Liver (tissue), 9 donors: ENCODE measurements around the gene CD80. TPM values are rescaled to one million over a fixed set of nuclear protein-coding genes. Genes with fewer than 3 reads are reported as not detected.

Experiments used
- DNase-seq: peaks from one replicate; pipeline ENCODE4 v3.0.0-alpha.2; 2017; ENCODE audit warnings: low spot score
- H3K27ac ChIP-seq, 2 donors: one replicate each; pipeline ENCODE4 v1.7.0; 2013; ENCODE audit warnings: inconsistent platforms in 2 of 2, low read length in 2 of 2, control low read depth in 1 of 2, low read depth in 1 of 2, mild to moderate bottlenecking in 1 of 2
- H3K27me3 ChIP-seq, 4 donors: one replicate each; pipeline versions ENCODE4 v1.6.1 to v1.7.0; 2013; ENCODE audit warnings: low read length in 3 of 4, inconsistent platforms in 1 of 4, mild to moderate bottlenecking in 1 of 4, moderate library complexity in 1 of 4; ENCODE audit not compliant: control insufficient read depth in 4 of 4, insufficient read depth in 4 of 4
- H3K36me3 ChIP-seq, 4 donors: one replicate each; pipeline versions ENCODE4 v1.6.1 to v1.7.0; 2013; ENCODE audit warnings: low read length in 3 of 4, mild to moderate bottlenecking in 3 of 4, low read depth in 1 of 4, moderate library complexity in 1 of 4; ENCODE audit not compliant: control insufficient read depth in 4 of 4, insufficient read depth in 3 of 4
- H3K4me1 ChIP-seq, 4 donors: one replicate each; pipeline versions ENCODE4 v1.6.1 to v1.7.0; 2013; ENCODE audit warnings: low read length in 3 of 4, mild to moderate bottlenecking in 3 of 4, moderate library complexity in 1 of 4; ENCODE audit not compliant: control insufficient read depth in 4 of 4, insufficient read depth in 4 of 4
- H3K4me3 ChIP-seq, 3 donors: one replicate each; pipeline versions ENCODE4 v1.6.1 to v1.7.0; 2013; ENCODE audit warnings: low read length in 3 of 3, control low read depth in 1 of 3, low read depth in 1 of 3, mild to moderate bottlenecking in 1 of 3
- H3K9ac ChIP-seq, 2 donors: one replicate each; pipeline ENCODE4 v1.7.0; 2013; ENCODE audit warnings: low read length in 2 of 2, mild to moderate bottlenecking in 2 of 2, moderate library complexity in 2 of 2, control low read depth in 1 of 2, low read depth in 1 of 2
- H3K9me3 ChIP-seq, 4 donors: one replicate each; pipeline versions ENCODE4 v1.6.1 to v1.7.0; 2013; ENCODE audit warnings: low read length in 3 of 4; ENCODE audit not compliant: control insufficient read depth in 4 of 4
- ATF3 ChIP-seq: IDR thresholded peaks from 2 replicates; pipeline ENCODE4 v1.6.1; 2016; ENCODE audit warnings: antibody characterized with exemption
- CTCF ChIP-seq: fragments of 150-350 bp; IDR thresholded peaks from 2 replicates; pipeline ENCODE4 v1.5.1; 2017; ENCODE audit warnings: improper control_type of control experiment, low read depth, low read length; ENCODE audit not compliant: missing input control
- EGR1 ChIP-seq, 2 donors: IDR thresholded peaks; 2 replicates each; pipeline ENCODE4 v1.6.1; 2016 to 2018; ENCODE audit warnings: antibody characterized with exemption in 2 of 2, low read depth in 2 of 2
- FOXA1 ChIP-seq: IDR thresholded peaks from 2 replicates; pipeline ENCODE4 v1.6.1; 2016; ENCODE audit warnings: antibody characterized with exemption
- FOXA2 ChIP-seq: IDR thresholded peaks from 2 replicates; pipeline ENCODE4 v1.6.1; 2016; ENCODE audit warnings: antibody characterized with exemption
- GABPA ChIP-seq, 2 donors: IDR thresholded peaks in 1 of 2; conservative IDR thresholded peaks in 1 of 2; 2 replicates each; pipeline ENCODE4 v1.6.1; 2016; ENCODE audit warnings: antibody characterized with exemption in 2 of 2, mild to moderate bottlenecking in 1 of 2, moderate library complexity in 1 of 2
- HNF4A ChIP-seq, 2 donors: conservative IDR thresholded peaks; 2 replicates each; pipeline ENCODE4 v1.6.1; 2016; ENCODE audit warnings: antibody characterized with exemption in 2 of 2, mild to moderate bottlenecking in 2 of 2
- HNF4G ChIP-seq: IDR thresholded peaks from 2 replicates; pipeline ENCODE4 v1.6.1; 2016; ENCODE audit warnings: antibody characterized with exemption
- JUND ChIP-seq, 2 donors: IDR thresholded peaks; 2 replicates each; pipeline ENCODE4 v1.6.1; 2016; ENCODE audit warnings: antibody characterized with exemption in 2 of 2
- MAX ChIP-seq: IDR thresholded peaks from 2 replicates; pipeline ENCODE4 v1.6.1; 2016; ENCODE audit warnings: antibody characterized with exemption
- RAD21 ChIP-seq, 2 donors: IDR thresholded peaks; 2 replicates each; pipeline ENCODE4 v1.6.1; 2016; ENCODE audit warnings: antibody characterized with exemption in 2 of 2, mild to moderate bottlenecking in 2 of 2
- REST ChIP-seq: IDR thresholded peaks from 2 replicates; pipeline ENCODE4 v1.6.1; 2016; ENCODE audit warnings: antibody characterized with exemption, mild to moderate bottlenecking
- SP1 ChIP-seq: IDR thresholded peaks from 2 replicates; pipeline ENCODE4 v1.6.1; 2018; ENCODE audit warnings: antibody characterized with exemption, mild to moderate bottlenecking
- TAF1 ChIP-seq: conservative IDR thresholded peaks from 2 replicates; pipeline ENCODE4 v1.6.1; 2016; ENCODE audit warnings: antibody characterized with exemption, mild to moderate bottlenecking
- ZBTB33 ChIP-seq: IDR thresholded peaks from 2 replicates; pipeline ENCODE4 v1.6.1; 2016; ENCODE audit warnings: antibody characterized with exemption
- WGBS: extraction: QIAGEN DNeasy Blood & Tissue Kit; methylation state at CpG from one replicate; pipeline ENCODE4 v1.1.7; 2013; 5-methylcytosine and 5-hydroxymethylcytosine counted together
- polyA plus RNA-seq, 2 donors: library from polyadenylated mRNA; stranded (reverse) in 1 of 2; unstranded in 1 of 2; fragments of 200-250 nt in 1 of 2; fragments of >200 nt in 1 of 2; fragmentation: Nextera tagmentation in 1 of 2; extraction: Ambion mirVana in 1 of 2; gene quantifications; one replicate each; pipeline versions ENCODE4 v1.2.1 to v1.2.3, GENCODE V29; 2013 to 2015
- total RNA-seq, 2 donors: library from RNA; depleted of rRNA; stranded (reverse); fragments of >200 nt; gene quantifications; one replicate each; pipeline ENCODE4 v1.2.3, GENCODE V29; 2014
- donor health status: healthy.
- donor health status: healthy.
- donor health status: healthy.
- donor health status: healthy.
- donor health status: healthy.

Gene CD80
- total and polyA plus RNA-seq, 4 donors: 0.21 to 1.5 (median 0.61) TPM

- no peak overlapping the region for H3K4me3 ChIP-seq
- H3K4me1 ChIP-seq: peaks cover 0 to 22% (median 13%) of the 10 kb centered on the region in 4 donors
- no peak for TF ChIP-seq MAX
- TF ChIP-seq EGR1 (IDR thresholded peaks at IDR 0.05; ENCODE audit: low read depth in 2 of 2): no peak
- no peak for TF ChIP-seq TAF1
- TF ChIP-seq HNF4A (conservative IDR thresholded peaks at IDR 0.05): no peak
- TF ChIP-seq CTCF: no peak
- no peak for TF ChIP-seq FOXA2
- no peak for TF ChIP-seq REST
- TF ChIP-seq JUND (IDR thresholded peaks at IDR 0.05): no peak
- H3K27ac ChIP-seq: no peak overlapping the region
- WGBS: 79% methylated on average over 1 of the region's 1 CpG
- no peaks in the 10 kb centered on the region for H3K27me3 ChIP-seq
- peaks cover 0 to 6% (median 0%) of the 10 kb centered on the region in 4 donors for H3K36me3 ChIP-seq
- H3K9ac ChIP-seq: no peak overlapping the region
- DNase-seq: no peak
- no peaks in the 10 kb centered on the region for H3K9me3 ChIP-seq
Measured at GRCh38 chr3:119602676-119603075, 43.3 kb upstream of the CD80 start.

- Histone ChIP-seq H3K9ac (no peak overlapping the region), H3K27me3 (no peaks in the 10 kb centered on the region), H3K4me3 (no peak overlapping the region), H3K9me3 (no peaks in the 10 kb centered on the region), H3K36me3 (no peaks in the 10 kb centered on the region), H3K4me1 (peaks cover 2 to 34% (median 21%) of the 10 kb centered on the region in 4 donors), H3K27ac (no peak overlapping the region)
- WGBS: 96% methylated on average over 3 of the region's 3 CpGs
- TF ChIP-seq JUND (IDR thresholded peaks at IDR 0.05) (no peak), CTCF (no peak), REST (no peak), SP1 (no peak), HNF4G (no peak), GABPA (IDR thresholded peaks at IDR 0.05 in 1 of 2, conservative IDR thresholded peaks at IDR 0.05 in 1 of 2) (no peak), TAF1 (no peak), ATF3 (no peak), RAD21 (IDR thresholded peaks at IDR 0.05) (no peak), MAX (no peak), EGR1 (IDR thresholded peaks at IDR 0.05; ENCODE audit: low read depth in 2 of 2) (no peak), HNF4A (conservative IDR thresholded peaks at IDR 0.05) (no peak), FOXA1 (no peak), ZBTB33 (no peak)
- no peak for DNase-seq
Measured at GRCh38 chr3:119601154-119601553, 41.7 kb upstream of the CD80 start.
